Neural cell (in vitro differentiated cells): ENCODE data around the gene CDC5L. TPM values are rescaled to one million over a fixed set of nuclear protein-coding genes. Genes with fewer than 3 reads are reported as not detected.
A peak's percentile ranks its signal among the peaks of the same experiment; 100 is the strongest.

Experiments used
- H2AFZ ChIP-seq: fragments of 200-600, 300-800 bp; sonication (generic), shearing (Covaris generic); 2 replicates; pipeline ENCODE4 v1.6.0; 2014; ENCODE audit warnings: low read depth, mild to moderate bottlenecking, antibody characterized with exemption, low read length, moderate library complexity
- H3F3A ChIP-seq: fragments of 200-600 bp; shearing (Covaris generic); 2 replicates; pipeline ENCODE4 v1.6.1; 2016; ENCODE audit warnings: mild to moderate bottlenecking, moderate library complexity, mixed read lengths, antibody characterized with exemption, low read length; ENCODE audit not compliant: insufficient read depth, poor library complexity, severe bottlenecking
- H3K27ac ChIP-seq: fragments of 200-600, 300-800 bp; sonication (generic), shearing (Covaris generic); 2 replicates; pipeline ENCODE4 v1.5.1; 2014; ENCODE audit warnings: mild to moderate bottlenecking, low read length, moderate library complexity
- H3K27me3 ChIP-seq: fragments of 300-800, 200-600 bp; sonication (generic), shearing (Covaris generic); 2 replicates; pipeline ENCODE4 v1.6.0; 2014; ENCODE audit warnings: mild to moderate bottlenecking, low read depth, low read length, moderate library complexity; ENCODE audit not compliant: insufficient read depth
- H3K36me3 ChIP-seq: fragments of 300-800, 200-600 bp; sonication (generic), shearing (Covaris generic); 2 replicates; pipeline ENCODE4 v1.5.1; 2014; ENCODE audit warnings: mild to moderate bottlenecking, antibody characterized with exemption, low read length, moderate library complexity; ENCODE audit not compliant: insufficient read depth
- H3K4me2 ChIP-seq: fragments of 300-800, 200-600 bp; sonication (generic), shearing (Covaris generic); 2 replicates; pipeline ENCODE4 v1.6.0; 2014; ENCODE audit warnings: mild to moderate bottlenecking, low read length
- H3K4me3 ChIP-seq: fragments of 300-800, 200-600 bp; sonication (generic), shearing (Covaris generic); 2 replicates; pipeline ENCODE4 v1.5.1; 2014; ENCODE audit warnings: mild to moderate bottlenecking, low read length, moderate library complexity
- H3K79me2 ChIP-seq: fragments of 200-600 bp; shearing (Covaris generic); replicated peaks from 2 replicates; pipeline ENCODE4 v1.6.0; 2014; ENCODE audit warnings: mild to moderate bottlenecking, low read length, moderate library complexity; ENCODE audit not compliant: insufficient read depth
- H3K9ac ChIP-seq: fragments of 300-800, 200-600 bp; sonication (generic), shearing (Covaris generic); 2 replicates; pipeline ENCODE4 v1.6.1; 2016; ENCODE audit warnings: mild to moderate bottlenecking, low read length, mixed read lengths
- H3K9me2 ChIP-seq: fragments of 200-600 bp; shearing (Covaris generic); 2 replicates; pipeline ENCODE4 v1.6.1; 2016; ENCODE audit warnings: mild to moderate bottlenecking, low read length, mixed read lengths; ENCODE audit not compliant: insufficient read depth
- H3K9me3 ChIP-seq: fragments of 200-600, 300-800 bp; sonication (generic), shearing (Covaris generic); 2 replicates; pipeline ENCODE4 v1.6.1; 2016; ENCODE audit warnings: mild to moderate bottlenecking, mixed run types, low read length, moderate library complexity, mixed read lengths
- H4K20me1 ChIP-seq: fragments of 200-600 bp; shearing (Covaris generic); 2 replicates; pipeline ENCODE4 v1.6.1; 2016; ENCODE audit warnings: mild to moderate bottlenecking, mixed run types; ENCODE audit not compliant: insufficient read depth
- CTCF ChIP-seq: fragments of 450-650 bp; IDR thresholded peaks from 2 replicates; pipeline ENCODE4 v1.5.1; 2014; ENCODE audit warnings: antibody characterized with exemption, mild to moderate bottlenecking, moderate library complexity; ENCODE audit not compliant: poor library complexity, severe bottlenecking
- EP300 ChIP-seq: fragments of 450-650 bp; conservative IDR thresholded peaks from 2 replicates; pipeline ENCODE4 v1.6.1; 2014; ENCODE audit warnings: antibody characterized with exemption, mild to moderate bottlenecking, moderate library complexity; ENCODE audit not compliant: poor library complexity, severe bottlenecking
- EZH2 ChIP-seq: fragments of 200-600, 300-800 bp; shearing (Covaris generic), sonication (generic); IDR thresholded peaks from 2 replicates; pipeline ENCODE4 v1.6.1; 2014; ENCODE audit warnings: antibody characterized with exemption, low read length, borderline replicate concordance, mild to moderate bottlenecking; ENCODE audit not compliant: insufficient read depth, poor library complexity, severe bottlenecking
- MXI1 ChIP-seq: fragments of 450-650 bp; conservative IDR thresholded peaks from 2 replicates; pipeline ENCODE4 v1.6.1; 2014; ENCODE audit warnings: antibody characterized with exemption, mild to moderate bottlenecking; ENCODE audit not compliant: poor library complexity, severe bottlenecking
- POLR2AphosphoS5 ChIP-seq: IDR thresholded peaks from 2 replicates; pipeline ENCODE4 v1.6.1; 2012
- RAD21 ChIP-seq: fragments of 450-650 bp; conservative IDR thresholded peaks from 2 replicates; pipeline ENCODE4 v1.6.1; 2014; ENCODE audit warnings: antibody characterized with exemption, mild to moderate bottlenecking, moderate library complexity
- REST ChIP-seq: IDR thresholded peaks from 2 replicates; pipeline ENCODE4 v1.6.1; 2012; ENCODE audit warnings: borderline replicate concordance
- SMC3 ChIP-seq: fragments of 450-650 bp; conservative IDR thresholded peaks from 2 replicates; pipeline ENCODE4 v1.6.1; 2014; ENCODE audit warnings: antibody characterized with exemption, mild to moderate bottlenecking, moderate library complexity; ENCODE audit not compliant: poor library complexity
- TAF1 ChIP-seq: IDR thresholded peaks from 2 replicates; pipeline ENCODE4 v1.6.1; 2012; ENCODE audit warnings: low read depth
- polyA plus RNA-seq: library from polyadenylated mRNA; depleted of rRNA; stranded (reverse); fragments of >200 nt; gene quantifications from 2 replicates; pipeline ENCODE4 v1.2.3, GENCODE V29; 2014

Gene CDC5L
- polyA plus RNA-seq, 1 donor from 2014 or later: 28.9 TPM

GRCh38 chr6:44431118-44431725, 43.7 kb downstream of the CDC5L start:
- Histone ChIP-seq H3K27ac (no peak overlapping the region), H3F3A (no peaks in the 10 kb centered on the region), H3K9ac (no peak overlapping the region), H3K27me3 (no peaks in the 10 kb centered on the region), H2AFZ (no peak overlapping the region), H4K20me1 (no peaks in the 10 kb centered on the region), H3K4me2 (no peak overlapping the region), H3K4me3 (no peak overlapping the region), H3K79me2 (no peaks in the 10 kb centered on the region), H3K36me3 (peaks cover 4% of the 10 kb centered on the region), H3K9me3 (no peaks in the 10 kb centered on the region), H3K9me2 (no peaks in the 10 kb centered on the region)
- TF ChIP-seq RAD21: peak; percentile 79
- no peak for TF ChIP-seq EP300
- no peak for TF ChIP-seq POLR2AphosphoS5
- TF ChIP-seq SMC3: peak; percentile 74
- no peak for TF ChIP-seq REST
- TF ChIP-seq EZH2: no peak
- peak; percentile 79 for TF ChIP-seq CTCF

- no peak overlapping the region for H3K27ac ChIP-seq
- no peak overlapping the region for H3K9ac ChIP-seq
- H3F3A ChIP-seq: no peaks in the 10 kb centered on the region
- no peaks in the 10 kb centered on the region for H3K9me2 ChIP-seq
- H3K27me3 ChIP-seq: no peaks in the 10 kb centered on the region
- TF ChIP-seq POLR2AphosphoS5 (no peak), CTCF (no peak), MXI1 (no peak), SMC3 (no peak), TAF1 (no peak), RAD21 (no peak), REST (no peak), EP300 (no peak), EZH2 (no peak)
- no peak overlapping the region for H3K4me2 ChIP-seq
- H4K20me1 ChIP-seq: no peaks in the 10 kb centered on the region
- no peak overlapping the region for H2AFZ ChIP-seq
- H3K79me2 ChIP-seq: no peaks in the 10 kb centered on the region
- no peaks in the 10 kb centered on the region for H3K36me3 ChIP-seq
- no peak overlapping the region for H3K4me3 ChIP-seq
- H3K9me3 ChIP-seq: no peaks in the 10 kb centered on the region
Measured at GRCh38 chr6:44432227-44432626, 44.7 kb downstream of the CDC5L start.
